Spleen (tissue), 11 donors: ENCODE measurements around the gene ALK. TPM values are rescaled to one million over a fixed set of nuclear protein-coding genes. Genes with fewer than 3 reads are reported as not detected.
"Not testable (repeated sequence)": the region's sequence is repeated elsewhere in the genome, so short reads cannot be mapped to it uniquely, and the experiment has no call there.

ENCODE experiments used
- DNase-seq: peaks from one replicate; pipeline ENCODE4 v3.0.0-alpha.2; 2020
- H3K27ac ChIP-seq, 8 donors: fragments of 200-600 bp; sonication (generic) in 7 of 8; 1 replicate in 4 of 8; 2 replicates in 4 of 8; pipeline versions ENCODE4 v1.5.0 to v1.8.0; 2016 to 2021; ENCODE audit warnings: inconsistent platforms in 4 of 8, mild to moderate bottlenecking in 4 of 8, moderate library complexity in 1 of 8
- H3K27me3 ChIP-seq, 7 donors: fragments of 200-600 bp; sonication (generic) in 6 of 7; replicated peaks in 1 of 7; 1 replicate in 4 of 7; 2 replicates in 3 of 7; pipeline versions ENCODE4 v1.5.0 to v1.8.0; 2016 to 2021; ENCODE audit warnings: inconsistent platforms in 3 of 7, mild to moderate bottlenecking in 1 of 7
- H3K36me3 ChIP-seq, 6 donors: fragments of 200-600 bp; sonication (generic) in 5 of 6; 1 replicate in 4 of 6; 2 replicates in 2 of 6; pipeline versions ENCODE4 v1.5.0 to v1.8.0; 2016 to 2021; ENCODE audit warnings: inconsistent platforms in 2 of 6
- H3K4me1 ChIP-seq, 6 donors: fragments of 200-600 bp; sonication (generic) in 5 of 6; 1 replicate in 3 of 6; 2 replicates in 3 of 6; pipeline versions ENCODE4 v1.5.0 to v1.8.0; 2016 to 2021; ENCODE audit warnings: inconsistent platforms in 3 of 6
- H3K4me3 ChIP-seq, 8 donors: fragments of 200-600 bp; sonication (generic) in 7 of 8; 1 replicate in 4 of 8; 2 replicates in 4 of 8; pipeline versions ENCODE4 v1.5.0 to v1.8.0; 2016 to 2021; ENCODE audit warnings: inconsistent platforms in 4 of 8, mild to moderate bottlenecking in 4 of 8, moderate library complexity in 2 of 8
- H3K9me3 ChIP-seq, 8 donors: fragments of 200-600 bp; sonication (generic) in 7 of 8; 1 replicate in 4 of 8; 2 replicates in 4 of 8; pipeline versions ENCODE4 v1.5.0 to v1.8.0; 2016 to 2021; ENCODE audit warnings: inconsistent platforms in 4 of 8
- POLR2A ChIP-seq, 3 donors: fragments of 450-650 bp; IDR thresholded peaks; one replicate each; pipeline ENCODE4 v1.5.1; 2017; ENCODE audit warnings: antibody characterized with exemption in 3 of 3, mild to moderate bottlenecking in 1 of 3
- POLR2AphosphoS5 ChIP-seq, 3 donors: sonication (generic); formaldehyde crosslinking; IDR thresholded peaks; one replicate each; pipeline ENCODE4 v1.5.1; 2017; ENCODE audit warnings: antibody characterized with exemption in 3 of 3
- WGBS, 5 donors: extraction: QIAGEN DNeasy Blood & Tissue Kit in 3 of 5; methylation state at CpG; one replicate each; pipeline versions ENCODE4 v1.1.5 to v1.1.7; 2013 to 2018; 5-methylcytosine and 5-hydroxymethylcytosine counted together
- intact Hi-C: fragments of 100-400 bp; cut with DNase I; formaldehyde crosslinking; loops from one replicate; pipeline ENCODE4 v1.15.0; 2023; ENCODE audit warnings: low total_unique reads
- polyA plus RNA-seq, 3 donors: library from polyadenylated mRNA; stranded (reverse); fragments of 200-250 nt; gene quantifications; one replicate each; pipeline ENCODE4 v1.2.1, GENCODE V29; 2013
- total RNA-seq, 7 donors: library from RNA; depleted of rRNA in 3 of 7; stranded (reverse); fragments of >200 nt in 3 of 7; fragmentation: NEBNext Ultra II Directional in 4 of 7; extraction: Animal tissue kit (Norgen Biotek cat#: 25700) in 4 of 7; gene quantifications; one replicate each; pipeline versions ENCODE4 v1.1.0 to v1.2.1, GENCODE V29; 2016 to 2021
- TF ChIP-seq, protein P1 (sequence below), 11 experiments: fragments of 200-600 bp in 7 of 11; fragments of 450-650 bp in 4 of 11; sonication (generic) in 4 of 11; IDR thresholded peaks in 8 of 11; conservative IDR thresholded peaks in 3 of 11; 1 replicate in 7 of 11; 2 replicates in 4 of 11; pipeline versions ENCODE4 v1.4.0 to v1.8.0; 2016 to 2021; ENCODE audit warnings: antibody characterized with exemption in 11 of 11, inconsistent platforms in 4 of 11, mild to moderate bottlenecking in 1 of 11
- donor health status: healthy with polysubstance abuse.
- donor health status: DM: no; HTN: no; CAD: no; lungs with moderate emphysema.
- donor health status: DM: no; HTN: no; CAD: no.
- donor health status: Bipolar disorder and iron deficiency.
- donor health status: healthy.
- donor health status: DM: no; HTN: no; CAD: no.
- donor health status: DM: yes; HTN: yes; CAD: no.

Gene ALK
- total and polyA plus RNA-seq, 10 donors = 0.03 to 0.28 (median 0.06) TPM; not detected in 7

DNA sequence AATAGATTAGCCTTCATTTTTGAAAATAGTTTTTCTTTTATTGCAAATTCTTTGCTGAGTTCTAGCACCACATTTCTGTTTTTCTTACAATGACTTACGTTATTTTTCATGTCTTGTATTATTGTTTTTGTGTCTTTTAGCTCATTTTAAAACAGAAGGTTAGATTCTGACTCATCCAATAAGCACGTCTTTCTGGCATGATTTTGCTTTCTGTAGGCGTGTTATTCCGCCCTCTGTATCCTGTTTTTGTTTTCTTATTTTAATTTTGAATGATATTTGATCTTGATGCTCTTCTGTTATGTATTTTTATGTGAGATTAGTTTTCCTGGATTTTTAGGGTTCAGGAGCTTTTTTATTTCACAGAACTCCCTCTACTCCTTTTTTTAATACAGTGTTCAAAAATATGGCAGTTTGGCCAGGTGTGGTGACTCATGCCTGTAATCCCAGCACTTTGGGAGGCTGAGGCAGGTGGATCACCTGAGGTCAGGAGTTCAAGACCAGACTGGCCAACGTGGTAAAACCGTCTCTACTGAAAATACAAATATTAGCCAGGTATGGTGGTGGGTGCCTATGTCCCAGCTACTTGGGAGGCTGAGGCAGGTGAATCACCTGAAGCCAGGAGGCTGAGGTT, 661.1 kb downstream of the ALK start:
- H3K27me3 ChIP-seq = peaks cover 0 to 15% (median 0%) of the 10 kb centered on the region in 7 donors
- no peak overlapping the region for H3K4me3 ChIP-seq
- intact Hi-C loops = no loop called here
- no peaks in the 10 kb centered on the region for H3K36me3 ChIP-seq
- no peaks in the 10 kb centered on the region for H3K4me1 ChIP-seq
- 60 to 89% (median 70%) methylated on average over 6 of the region's 6 CpGs for WGBS, 5 donors
- H3K27ac ChIP-seq = no peak overlapping the region
- H3K9me3 ChIP-seq = no peaks in the 10 kb centered on the region
- no peak for TF ChIP-seq POLR2AphosphoS5 (IDR thresholded peaks at IDR 0.05)
- TF ChIP-seq POLR2A (IDR thresholded peaks at IDR 0.05) = no peak
- TF ChIP-seq, protein P1, sequence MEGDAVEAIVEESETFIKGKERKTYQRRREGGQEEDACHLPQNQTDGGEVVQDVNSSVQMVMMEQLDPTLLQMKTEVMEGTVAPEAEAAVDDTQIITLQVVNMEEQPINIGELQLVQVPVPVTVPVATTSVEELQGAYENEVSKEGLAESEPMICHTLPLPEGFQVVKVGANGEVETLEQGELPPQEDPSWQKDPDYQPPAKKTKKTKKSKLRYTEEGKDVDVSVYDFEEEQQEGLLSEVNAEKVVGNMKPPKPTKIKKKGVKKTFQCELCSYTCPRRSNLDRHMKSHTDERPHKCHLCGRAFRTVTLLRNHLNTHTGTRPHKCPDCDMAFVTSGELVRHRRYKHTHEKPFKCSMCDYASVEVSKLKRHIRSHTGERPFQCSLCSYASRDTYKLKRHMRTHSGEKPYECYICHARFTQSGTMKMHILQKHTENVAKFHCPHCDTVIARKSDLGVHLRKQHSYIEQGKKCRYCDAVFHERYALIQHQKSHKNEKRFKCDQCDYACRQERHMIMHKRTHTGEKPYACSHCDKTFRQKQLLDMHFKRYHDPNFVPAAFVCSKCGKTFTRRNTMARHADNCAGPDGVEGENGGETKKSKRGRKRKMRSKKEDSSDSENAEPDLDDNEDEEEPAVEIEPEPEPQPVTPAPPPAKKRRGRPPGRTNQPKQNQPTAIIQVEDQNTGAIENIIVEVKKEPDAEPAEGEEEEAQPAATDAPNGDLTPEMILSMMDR (IDR thresholded peaks at IDR 0.05 in 8 of 11, conservative IDR thresholded peaks at IDR 0.05 in 3 of 11) = no peak
- DNase-seq = no peak

DNA sequence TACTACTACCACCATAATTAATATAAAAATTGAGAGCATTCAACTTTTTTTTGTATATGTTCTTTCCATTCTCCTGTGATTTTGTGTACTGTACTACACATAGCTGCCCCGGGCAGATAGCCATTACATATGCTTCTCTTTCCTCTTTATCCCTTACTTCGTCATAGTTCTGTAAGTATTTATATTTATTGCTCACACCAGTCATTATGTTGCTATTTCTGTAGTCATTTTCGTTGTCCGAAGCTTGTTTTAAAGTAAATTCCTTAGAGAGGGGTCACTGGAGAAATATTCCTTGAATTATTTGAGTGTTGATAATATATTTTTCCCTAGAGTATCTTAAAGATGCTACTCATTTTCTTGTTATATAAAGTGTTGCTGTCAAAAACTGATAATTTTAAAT, 662.2 kb downstream of the ALK start:
- no peaks in the 10 kb centered on the region for H3K36me3 ChIP-seq
- H3K4me3 ChIP-seq = no peak overlapping the region
- H3K27me3 ChIP-seq = peaks cover 0 to 15% (median 0%) of the 10 kb centered on the region in 7 donors
- TF ChIP-seq POLR2AphosphoS5 (IDR thresholded peaks at IDR 0.05) (no peak), POLR2A (IDR thresholded peaks at IDR 0.05) (no peak)
- TF ChIP-seq, protein P1 (IDR thresholded peaks at IDR 0.05 in 8 of 11, conservative IDR thresholded peaks at IDR 0.05 in 3 of 11) = no peak
- WGBS, 5 donors = 57 to 78% (median 63%) methylated on average over 4 of the region's 4 CpGs
- H3K9me3 ChIP-seq = no peaks in the 10 kb centered on the region
- H3K4me1 ChIP-seq = no peaks in the 10 kb centered on the region
- intact Hi-C loops = no loop called here
- no peak for DNase-seq
- H3K27ac ChIP-seq = no peak overlapping the region

DNA sequence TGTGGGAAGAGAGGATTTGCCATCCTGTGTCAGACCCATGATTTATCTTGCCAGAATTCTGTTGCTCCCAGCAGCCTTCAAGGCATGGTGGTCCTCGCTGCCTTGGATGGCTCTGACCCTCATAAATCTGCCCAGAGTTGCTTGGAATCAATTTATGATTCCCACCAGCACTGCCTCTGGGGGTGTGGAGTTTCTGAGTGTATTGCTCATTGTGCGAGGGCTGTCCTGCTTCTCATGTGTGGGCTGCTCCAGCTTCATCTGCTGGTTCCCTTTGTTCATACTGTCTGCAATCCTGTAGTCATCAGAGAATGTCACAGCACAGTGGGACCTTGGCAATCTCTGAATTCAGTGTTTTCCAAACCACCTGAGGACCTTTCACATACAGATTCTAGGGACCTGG, 666.4 kb downstream of the ALK start:
- peak; percentile 4 for DNase-seq
- Histone ChIP-seq H3K27me3 (peaks cover 0 to 16% (median 0%) of the 10 kb centered on the region in 7 donors), H3K4me1 (no peaks in the 10 kb centered on the region)

DNA sequence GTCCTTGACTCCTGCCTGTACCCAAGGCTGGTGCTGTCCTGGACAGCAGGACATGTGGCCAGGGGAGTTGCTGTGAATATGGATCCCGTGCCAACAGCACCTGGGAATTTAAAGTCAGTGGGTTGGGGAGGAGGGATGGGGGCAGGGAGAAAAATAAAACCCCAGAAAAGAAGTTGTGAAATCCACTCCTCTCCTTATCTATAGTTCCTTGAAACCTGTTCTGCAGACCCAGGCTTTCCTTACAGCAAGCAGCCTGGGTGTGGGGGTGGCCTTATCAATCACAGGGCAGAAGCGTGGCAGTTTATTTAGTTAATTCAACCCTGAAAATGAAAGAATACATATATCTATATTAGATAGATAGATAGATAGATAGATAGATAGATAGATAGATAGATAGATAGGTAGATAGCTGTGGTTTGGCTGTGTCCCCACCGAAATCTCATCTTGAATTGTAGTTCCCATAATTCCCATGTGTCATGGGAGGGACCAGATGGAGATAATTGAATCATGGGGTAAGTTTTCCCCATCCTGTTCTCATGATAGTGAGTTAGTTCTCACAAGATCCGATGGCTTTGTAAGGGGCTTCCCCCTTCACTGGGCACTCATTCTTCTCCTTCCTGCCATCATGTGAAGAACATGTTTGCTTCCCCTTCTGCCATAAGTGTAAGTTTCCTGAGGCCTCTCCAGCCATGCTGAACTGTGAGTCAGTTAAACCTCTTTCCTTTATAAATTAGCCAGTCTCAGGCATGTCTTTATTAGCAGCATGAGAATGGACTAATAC, 667.7 kb downstream of the ALK start:
- DNase-seq, H3K9me3 ChIP-seq, intact Hi-C loops, H3K36me3 ChIP-seq, H3K4me1 ChIP-seq, H3K4me3 ChIP-seq, H3K27ac ChIP-seq: not testable (repeated sequence)
- peaks cover 0 to 16% (median 0%) of the 10 kb centered on the region in 7 donors for H3K27me3 ChIP-seq
- WGBS, 5 donors = 60 to 66% (median 65%) methylated on average over 4 of the region's 4 CpGs

More for the DNA sequence above, 666.4 kb downstream of the ALK start:
- H3K27ac ChIP-seq = no peak overlapping the region
- no peaks in the 10 kb centered on the region for H3K36me3 ChIP-seq
- TF ChIP-seq POLR2AphosphoS5 (IDR thresholded peaks at IDR 0.05) (no peak), POLR2A (IDR thresholded peaks at IDR 0.05) (no peak)
- TF ChIP-seq, protein P1 (IDR thresholded peaks at IDR 0.05 in 8 of 11, conservative IDR thresholded peaks at IDR 0.05 in 3 of 11) = no peak
- H3K4me3 ChIP-seq = no peak overlapping the region
- intact Hi-C loops = no loop called here
- no peaks in the 10 kb centered on the region for H3K9me3 ChIP-seq
- WGBS, 5 donors = 67 to 78% (median 72%) methylated on average over 1 to 2 of the region's 2 CpGs
